ENCODE results near the gene PDAP1.

DNA sequence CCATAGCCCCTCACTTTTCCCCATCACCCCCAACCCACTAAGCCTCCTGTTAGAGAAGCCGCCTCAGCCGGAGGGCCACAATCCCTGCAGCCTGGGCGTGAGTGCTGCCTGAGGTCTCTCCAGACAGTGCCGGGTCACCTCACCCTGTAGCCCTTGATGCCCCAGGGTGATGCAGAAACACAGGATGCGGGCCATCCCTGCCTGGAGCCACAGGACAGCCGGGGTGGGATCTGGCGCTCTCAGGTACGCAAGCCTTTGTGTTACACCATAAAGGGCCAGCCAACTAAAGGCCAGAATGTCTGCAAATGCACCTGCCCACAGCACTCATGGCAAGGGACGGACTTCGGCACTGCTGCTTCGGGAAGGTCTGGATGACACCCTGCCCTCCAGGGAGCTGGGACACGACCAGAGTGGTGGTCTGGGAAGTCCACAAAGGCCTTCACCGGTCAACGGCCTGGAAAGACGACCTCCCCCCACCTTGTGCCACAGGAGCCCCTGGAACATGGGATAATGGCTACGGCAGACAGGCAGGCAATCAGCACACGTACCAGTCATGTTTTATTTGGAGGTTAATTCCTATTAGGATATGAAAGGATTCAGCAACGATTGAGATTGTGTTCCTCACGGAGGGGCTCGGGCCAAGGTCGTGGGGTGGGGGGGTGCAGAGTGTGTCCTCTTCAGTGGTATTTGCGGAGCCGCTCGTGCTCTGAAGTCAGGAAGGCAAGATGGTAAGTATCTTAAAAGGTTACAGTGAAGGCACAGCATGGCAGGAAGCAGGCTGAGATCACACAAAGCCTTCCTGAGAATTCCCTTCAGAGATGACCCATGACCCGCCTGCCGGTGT, 49.5 kb upstream of the PDAP1 start:
- TF ChIP-seq TFCP2L1 (CRISPR knock-in tag; IDR thresholded peaks at IDR 0.05), result no peak
- TF ChIP-seq POLR2A (IDR thresholded peaks at IDR 0.05; ENCODE audit: low read length), result no peak
- TF ChIP-seq ZFP36 (IDR thresholded peaks at IDR 0.05; ENCODE audit: borderline replicate concordance, partially characterized antibody), result no peak
- TF ChIP-seq SREBF2 (IDR thresholded peaks at IDR 0.05), result no peak
- TF ChIP-seq, protein P1, sequence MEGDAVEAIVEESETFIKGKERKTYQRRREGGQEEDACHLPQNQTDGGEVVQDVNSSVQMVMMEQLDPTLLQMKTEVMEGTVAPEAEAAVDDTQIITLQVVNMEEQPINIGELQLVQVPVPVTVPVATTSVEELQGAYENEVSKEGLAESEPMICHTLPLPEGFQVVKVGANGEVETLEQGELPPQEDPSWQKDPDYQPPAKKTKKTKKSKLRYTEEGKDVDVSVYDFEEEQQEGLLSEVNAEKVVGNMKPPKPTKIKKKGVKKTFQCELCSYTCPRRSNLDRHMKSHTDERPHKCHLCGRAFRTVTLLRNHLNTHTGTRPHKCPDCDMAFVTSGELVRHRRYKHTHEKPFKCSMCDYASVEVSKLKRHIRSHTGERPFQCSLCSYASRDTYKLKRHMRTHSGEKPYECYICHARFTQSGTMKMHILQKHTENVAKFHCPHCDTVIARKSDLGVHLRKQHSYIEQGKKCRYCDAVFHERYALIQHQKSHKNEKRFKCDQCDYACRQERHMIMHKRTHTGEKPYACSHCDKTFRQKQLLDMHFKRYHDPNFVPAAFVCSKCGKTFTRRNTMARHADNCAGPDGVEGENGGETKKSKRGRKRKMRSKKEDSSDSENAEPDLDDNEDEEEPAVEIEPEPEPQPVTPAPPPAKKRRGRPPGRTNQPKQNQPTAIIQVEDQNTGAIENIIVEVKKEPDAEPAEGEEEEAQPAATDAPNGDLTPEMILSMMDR (IDR thresholded peaks at IDR 0.05), result no peak
- TF ChIP-seq MYC (IDR thresholded peaks at IDR 0.05; ENCODE audit: borderline replicate concordance, low read length), result no peak
- TF ChIP-seq CBX8 (IDR thresholded peaks at IDR 0.05), result no peak
- TF ChIP-seq JUNB (IDR thresholded peaks at IDR 0.05), result no peak
- TF ChIP-seq, protein P2, sequence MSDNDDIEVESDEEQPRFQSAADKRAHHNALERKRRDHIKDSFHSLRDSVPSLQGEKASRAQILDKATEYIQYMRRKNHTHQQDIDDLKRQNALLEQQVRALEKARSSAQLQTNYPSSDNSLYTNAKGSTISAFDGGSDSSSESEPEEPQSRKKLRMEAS (IDR thresholded peaks at IDR 0.05), result no peak
- TF ChIP-seq MAFK (IDR thresholded peaks at IDR 0.05; ENCODE audit: partially characterized antibody), result no peak
- TF ChIP-seq, protein P3, sequence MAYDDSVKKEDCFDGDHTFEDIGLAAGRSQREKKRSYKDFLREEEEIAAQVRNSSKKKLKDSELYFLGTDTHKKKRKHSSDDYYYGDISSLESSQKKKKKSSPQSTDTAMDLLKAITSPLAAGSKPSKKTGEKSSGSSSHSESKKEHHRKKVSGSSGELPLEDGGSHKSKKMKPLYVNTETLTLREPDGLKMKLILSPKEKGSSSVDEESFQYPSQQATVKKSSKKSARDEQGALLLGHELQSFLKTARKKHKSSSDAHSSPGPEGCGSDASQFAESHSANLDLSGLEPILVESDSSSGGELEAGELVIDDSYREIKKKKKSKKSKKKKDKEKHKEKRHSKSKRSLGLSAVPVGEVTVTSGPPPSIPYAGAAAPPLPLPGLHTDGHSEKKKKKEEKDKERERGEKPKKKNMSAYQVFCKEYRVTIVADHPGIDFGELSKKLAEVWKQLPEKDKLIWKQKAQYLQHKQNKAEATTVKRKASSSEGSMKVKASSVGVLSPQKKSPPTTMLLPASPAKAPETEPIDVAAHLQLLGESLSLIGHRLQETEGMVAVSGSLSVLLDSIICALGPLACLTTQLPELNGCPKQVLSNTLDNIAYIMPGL (CRISPR knock-in tag; IDR thresholded peaks at IDR 0.05; ENCODE audit: borderline replicate concordance), result no peak
- TF ChIP-seq, protein P4, sequence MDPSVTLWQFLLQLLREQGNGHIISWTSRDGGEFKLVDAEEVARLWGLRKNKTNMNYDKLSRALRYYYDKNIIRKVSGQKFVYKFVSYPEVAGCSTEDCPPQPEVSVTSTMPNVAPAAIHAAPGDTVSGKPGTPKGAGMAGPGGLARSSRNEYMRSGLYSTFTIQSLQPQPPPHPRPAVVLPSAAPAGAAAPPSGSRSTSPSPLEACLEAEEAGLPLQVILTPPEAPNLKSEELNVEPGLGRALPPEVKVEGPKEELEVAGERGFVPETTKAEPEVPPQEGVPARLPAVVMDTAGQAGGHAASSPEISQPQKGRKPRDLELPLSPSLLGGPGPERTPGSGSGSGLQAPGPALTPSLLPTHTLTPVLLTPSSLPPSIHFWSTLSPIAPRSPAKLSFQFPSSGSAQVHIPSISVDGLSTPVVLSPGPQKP (IDR thresholded peaks at IDR 0.05; ENCODE audit: low read depth, low read length), result no peak
